Stimulated activated CD8-positive, alpha-beta memory T cell treated with anti-CD3 and anti-CD28 coated beads, Interleukin-4, amount 100 ng/mL, for 4 hours (primary cell): ENCODE measurements around the gene BOD1.

Experiments
- DNase-seq, 2 donors: peaks; one replicate each; pipeline ENCODE4 v3.0.0-alpha.2; 2020; ENCODE audit warnings: low read depth in 2 of 2, low spot score in 1 of 2

Gene BOD1

DNA sequence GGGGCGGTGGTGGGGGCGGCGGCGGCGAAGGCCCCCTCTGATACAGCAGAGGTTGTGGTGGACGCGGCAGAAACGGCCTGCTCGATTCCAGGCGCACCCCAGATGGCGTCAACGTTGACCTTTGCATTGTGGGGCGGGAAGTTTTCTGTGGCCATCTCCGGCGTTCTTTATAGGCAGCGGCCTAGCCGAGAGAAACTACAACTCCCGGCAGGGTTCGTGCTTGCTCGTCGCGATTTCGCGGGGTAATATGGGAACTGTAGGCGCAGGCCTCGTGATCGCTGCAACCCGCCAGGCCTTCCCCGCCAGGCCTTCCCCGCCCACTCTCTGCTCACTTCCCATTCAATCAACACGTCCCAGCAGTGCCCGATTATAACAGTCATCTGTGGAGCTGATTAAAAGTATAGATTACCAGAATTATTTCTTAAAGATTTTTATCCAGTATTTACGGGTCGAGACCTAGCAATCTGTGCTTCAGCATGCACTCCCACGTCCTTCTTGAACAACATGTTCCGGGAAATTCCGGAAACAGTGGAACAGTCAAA lies at the start of gene BOD1:
BOD1 (minus strand) TSS at position 74 of the 542 bp plus-strand sequence. CDS start 214 bp downstream, outside the sequence.
- peak; percentile 90 to 92 for DNase-seq

DNA sequence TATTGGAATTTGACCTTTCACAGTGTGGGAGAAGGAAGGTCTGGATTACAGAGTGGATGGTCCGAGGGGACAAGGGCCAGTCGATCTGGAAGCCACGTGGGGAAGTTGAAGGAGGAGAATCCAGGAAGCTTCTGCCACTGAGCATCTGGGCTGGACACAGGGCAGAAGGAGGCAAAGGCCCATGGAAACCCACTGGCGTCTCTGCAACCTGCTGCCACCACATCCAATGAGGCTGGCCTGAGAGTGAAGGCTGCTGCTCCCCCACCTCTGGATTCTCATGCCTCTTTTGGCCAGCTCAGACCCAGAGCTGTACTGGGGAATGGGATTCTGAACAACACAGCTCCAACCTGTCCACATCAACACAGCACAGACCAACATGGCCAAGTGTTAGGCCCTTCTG lies 48.9 kb upstream of the BOD1 start:
- DNase-seq: no peak

DNA sequence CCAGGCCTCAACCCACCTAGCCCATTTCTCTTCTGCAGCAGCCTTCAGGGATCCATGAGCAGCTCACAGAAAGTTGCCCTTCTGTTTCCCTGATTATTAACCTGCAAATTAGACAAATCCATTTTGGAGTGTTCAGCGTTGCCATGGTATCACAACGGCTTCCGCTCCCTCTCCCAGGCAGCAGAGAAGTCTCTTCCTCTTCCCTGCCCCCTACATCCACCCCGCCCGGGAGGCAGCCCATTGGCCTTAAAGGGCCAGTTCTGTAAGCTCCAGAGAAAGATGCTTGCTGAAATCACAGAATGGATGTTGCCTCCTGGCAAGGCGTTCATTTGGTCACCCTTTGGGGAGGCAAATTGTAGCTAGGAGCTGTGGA lies 47.7 kb upstream of the BOD1 start:
- DNase-seq: no peak

DNA sequence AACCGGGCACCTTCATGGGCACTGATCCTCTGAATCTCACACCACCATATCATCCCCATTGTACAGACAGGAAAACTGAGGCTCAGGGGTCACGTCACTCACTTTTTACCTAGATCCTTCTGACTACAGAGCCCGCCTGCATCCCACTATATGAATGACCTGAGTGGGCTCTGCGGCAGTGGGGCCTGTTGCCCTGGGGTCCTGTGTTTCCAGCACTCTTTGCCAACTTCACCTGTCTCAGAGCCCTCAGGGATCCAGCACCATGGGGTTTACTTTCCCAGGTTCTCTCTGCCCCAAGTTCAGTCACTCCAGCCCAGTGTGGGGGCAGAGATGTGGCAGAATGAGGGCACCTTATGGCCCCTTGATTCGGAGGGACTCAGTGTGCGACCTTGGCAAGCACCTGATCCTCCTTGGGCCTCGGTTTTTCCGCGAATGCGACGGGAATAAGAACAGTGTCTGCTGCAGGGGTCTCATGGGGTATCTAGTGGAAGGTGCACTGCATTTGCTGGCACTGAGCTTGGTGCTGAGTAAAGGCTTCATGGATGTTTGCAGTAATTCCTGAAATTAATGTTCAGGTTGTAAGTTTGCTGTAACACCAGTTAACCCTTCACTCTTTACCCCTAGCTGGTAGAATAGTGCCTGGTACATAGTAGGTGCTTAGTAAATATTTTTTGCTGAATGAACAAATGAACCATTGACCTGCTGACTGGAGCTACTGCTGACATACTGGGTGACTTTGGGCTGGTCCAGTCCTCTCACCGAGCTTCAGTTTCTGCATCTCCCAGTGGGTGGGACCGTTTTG lies 47.1 kb upstream of the BOD1 start:
- no peak for DNase-seq

DNA sequence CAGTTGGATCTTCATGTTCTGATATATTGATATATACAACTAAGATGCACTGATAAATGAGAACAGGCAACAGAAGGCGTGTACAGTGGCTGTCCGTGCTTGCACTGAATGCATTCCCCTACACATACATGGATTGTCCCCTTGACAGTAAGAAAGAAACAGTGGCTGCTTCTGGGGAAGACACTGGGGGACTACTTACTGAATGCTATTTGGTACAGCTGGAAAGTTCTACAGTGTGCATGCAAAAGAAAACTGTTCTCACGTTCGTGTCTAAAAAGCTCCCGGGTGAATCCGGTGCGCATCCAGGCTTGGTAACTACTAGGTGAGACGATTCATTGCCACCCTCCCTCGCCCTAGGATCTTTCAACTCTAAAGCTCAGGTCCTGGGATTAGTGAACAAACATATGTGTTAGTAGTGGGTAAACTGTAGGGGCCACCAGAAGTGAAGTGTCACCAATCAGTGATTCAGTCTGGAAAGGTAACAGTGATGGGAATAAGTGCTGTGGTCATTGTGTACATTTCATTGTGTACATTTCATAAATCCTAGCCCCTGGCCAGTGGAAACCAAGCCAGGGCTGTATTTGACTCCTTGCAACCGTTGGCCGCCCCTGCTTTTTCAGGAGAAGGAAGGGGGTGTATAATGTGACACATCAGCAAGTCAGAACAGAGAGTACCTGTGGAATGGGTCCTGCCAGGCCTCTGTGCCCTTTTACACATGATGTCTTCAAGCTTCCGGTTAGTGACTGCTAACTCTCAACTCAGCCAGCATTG lies 46.3 kb upstream of the BOD1 start:
- no peak for DNase-seq

DNA sequence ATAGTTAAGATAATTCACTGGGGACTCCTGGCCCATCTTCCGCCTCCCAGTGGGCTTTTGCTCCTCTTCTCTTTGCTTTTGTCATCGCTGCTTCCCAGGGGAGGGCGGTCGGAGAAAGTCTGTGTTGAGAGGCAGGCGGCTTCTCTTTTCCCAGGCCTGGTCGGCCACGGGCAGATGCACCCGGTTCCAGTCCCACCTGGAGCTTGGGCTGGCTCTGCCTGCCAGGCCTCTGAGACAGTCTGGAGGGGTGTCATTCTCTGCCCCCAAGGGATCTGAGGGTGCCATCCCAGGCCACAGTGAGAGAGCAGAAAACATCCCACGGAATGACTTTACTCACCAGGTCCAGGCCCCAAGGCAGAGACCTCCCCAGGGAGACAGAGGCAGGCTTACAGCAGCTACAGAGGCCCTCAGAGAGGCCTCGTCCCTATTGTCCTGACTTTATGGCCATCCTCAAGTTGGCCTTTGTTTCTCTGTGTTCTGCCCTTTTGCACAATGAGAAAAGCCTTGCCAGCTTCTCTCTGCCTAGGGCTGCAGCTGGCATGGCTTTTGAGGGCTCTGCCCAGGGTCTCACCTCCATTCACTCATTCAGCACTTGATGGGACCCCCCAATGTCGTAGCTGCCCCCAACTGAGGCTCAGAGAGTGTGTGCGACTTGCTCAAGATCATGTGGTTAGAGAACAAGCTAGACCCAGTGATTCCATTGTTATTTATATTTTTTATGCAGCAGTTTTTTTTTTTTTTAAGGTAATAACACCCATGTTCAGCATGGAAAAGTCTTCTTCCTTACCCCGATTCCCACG lies 44.2 kb upstream of the BOD1 start:
- DNase-seq: no peak

DNA sequence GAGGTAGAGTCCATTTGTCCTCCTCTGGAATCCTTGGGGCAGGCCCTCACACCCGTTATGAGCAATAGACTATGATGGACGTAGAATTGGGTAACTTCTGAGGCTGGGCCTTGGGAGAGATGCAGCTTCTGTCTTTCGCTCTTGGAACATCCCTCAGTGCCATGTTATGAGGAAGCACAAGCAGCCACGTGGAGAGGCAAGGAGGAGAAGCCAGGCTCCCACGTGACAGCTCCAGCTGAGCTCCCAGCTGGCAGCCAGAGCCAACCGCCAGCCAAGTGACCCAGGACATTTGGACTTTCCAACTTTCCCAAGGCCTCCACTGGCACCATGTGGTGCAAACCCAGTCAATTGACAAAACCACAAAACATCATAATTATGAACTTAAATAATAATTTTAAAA lies 43.0 kb upstream of the BOD1 start:
- DNase-seq: no peak

DNA sequence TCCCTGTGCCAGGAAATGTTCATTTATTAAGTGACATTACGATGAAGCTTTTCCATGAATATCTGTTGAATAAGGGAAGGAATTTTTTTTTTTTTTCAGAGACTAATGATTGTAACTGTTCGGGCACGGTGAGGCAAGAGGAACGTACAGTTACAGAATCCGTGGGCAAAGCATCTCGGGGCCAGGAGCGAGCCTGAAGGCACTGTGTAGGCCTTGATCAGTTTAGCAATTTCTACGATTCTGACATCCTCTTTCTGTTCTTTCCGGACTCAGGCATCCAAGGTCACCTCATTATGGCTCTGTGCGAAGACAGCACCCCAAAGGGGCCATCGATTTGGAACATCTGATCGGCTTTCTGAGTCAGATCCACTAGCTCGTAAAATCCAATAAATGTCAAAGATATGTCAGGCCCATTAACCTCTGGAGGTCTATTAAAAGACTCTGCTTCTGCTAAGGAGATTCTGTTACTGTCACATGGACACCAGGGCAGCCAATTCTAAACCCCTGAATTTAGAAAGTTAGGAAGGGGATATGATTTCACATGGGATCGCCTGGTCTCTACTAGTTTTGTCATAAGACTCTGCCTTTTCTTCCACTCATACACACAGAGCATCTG lies 41.4 kb upstream of the BOD1 start:
- DNase-seq: no peak

DNA sequence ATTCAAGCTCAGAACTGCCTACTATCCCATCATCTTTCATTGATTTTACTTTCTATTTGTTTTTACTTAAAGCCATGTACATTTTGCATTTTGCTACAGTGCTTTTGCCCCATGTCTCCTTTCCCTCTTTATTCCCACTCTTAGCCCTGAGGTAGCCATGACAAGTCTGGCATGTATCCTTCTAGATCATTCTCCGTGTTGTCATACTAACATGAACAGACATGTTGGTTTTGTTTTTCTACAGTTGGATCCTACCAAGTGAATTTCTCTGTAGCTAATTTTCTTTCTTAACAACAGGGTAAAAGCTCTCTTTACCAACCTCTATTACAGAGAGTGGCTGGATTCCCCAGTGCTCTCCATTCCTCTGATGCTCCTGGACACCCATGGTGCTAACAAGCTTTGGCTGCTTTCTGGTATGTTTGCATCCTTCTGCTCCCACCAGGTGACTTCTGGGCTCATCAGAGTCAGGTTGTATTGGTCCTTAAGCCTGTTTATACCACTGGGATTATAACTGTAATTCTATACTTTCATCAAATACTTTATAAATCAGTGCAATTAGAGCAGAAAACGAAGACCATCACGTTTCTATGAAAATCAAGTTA lies 38.8 kb upstream of the BOD1 start:
- no peak for DNase-seq

DNA sequence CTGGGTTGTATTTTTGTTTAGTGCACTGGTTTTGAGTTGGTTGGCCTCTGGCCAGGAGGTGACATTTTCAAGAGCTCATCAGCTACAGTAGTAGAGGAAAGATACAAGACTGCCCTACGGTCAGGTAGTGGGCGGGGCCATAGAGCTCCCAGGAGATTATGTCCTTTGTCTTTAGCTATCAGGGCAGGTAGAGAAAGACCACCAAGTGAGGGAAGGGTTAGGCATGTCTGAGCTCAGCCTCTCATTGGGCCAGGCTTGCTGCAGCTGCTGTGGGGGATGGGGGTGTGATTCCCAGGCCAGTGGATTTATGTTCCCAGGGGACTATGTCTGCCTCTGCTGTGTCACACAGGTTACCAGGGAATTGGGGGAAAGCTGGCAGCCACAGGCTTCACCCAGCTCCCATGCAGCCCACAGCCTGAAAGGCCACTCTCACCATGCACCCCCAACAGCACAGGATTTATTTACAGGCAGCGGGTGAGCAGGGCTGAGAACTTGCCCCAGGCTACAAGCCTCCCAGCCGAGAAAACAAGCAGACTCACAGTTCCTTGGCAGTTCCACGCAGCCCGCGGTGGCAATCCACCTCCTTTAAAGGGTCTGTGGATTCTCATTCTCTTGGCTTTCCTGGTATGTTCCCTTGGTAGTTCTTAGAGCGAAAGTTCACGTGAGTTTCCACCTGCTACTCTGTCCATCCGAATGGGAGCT lies 37.5 kb upstream of the BOD1 start:
- no peak for DNase-seq

DNA sequence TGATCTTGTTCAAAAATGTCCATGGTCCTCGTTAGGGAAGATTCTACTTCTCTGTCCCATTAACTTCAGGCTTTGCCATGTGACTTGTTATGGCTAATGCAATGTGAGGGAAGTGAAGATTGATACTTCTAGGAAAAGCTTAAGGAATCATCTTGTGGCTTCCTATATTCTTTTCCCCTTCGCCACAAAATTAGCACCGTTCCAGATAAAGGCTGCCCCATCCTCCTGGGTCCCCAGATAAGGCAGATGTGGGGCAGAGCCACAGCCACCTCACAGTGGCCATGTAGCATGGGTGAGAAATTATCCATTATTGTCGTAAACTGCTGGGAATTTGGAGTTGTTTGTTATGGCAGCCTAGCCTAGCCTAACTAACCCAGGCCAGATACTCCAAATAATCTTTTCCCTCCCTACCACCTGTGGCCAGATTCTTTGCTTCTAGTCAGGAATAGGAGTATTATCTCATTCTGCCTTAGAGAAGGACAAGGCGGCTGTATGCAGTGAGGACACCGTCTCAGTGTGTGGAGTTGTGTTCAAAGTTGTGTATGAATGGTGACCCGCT lies 31.9 kb upstream of the BOD1 start:
- DNase-seq: no peak

DNA sequence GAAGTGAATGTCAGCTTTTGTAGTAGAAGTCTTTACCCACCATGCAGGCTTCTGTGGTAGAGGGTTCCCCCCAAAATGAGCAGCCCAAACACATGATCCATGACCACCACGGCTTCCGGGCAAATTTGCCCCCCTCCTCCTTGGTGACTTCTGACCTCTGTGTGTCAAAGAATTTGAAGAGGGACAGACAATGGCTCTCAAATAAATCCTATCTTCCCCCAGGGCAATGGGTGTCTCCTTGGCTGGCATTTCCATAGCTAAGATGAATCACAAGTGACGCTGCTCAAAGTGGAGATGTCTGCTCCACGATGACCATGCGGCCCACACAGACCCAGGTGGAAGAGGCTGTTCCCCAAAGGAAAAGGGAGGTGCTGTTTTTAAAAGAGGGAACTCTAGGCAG lies 30.2 kb upstream of the BOD1 start:
- no peak for DNase-seq

DNA sequence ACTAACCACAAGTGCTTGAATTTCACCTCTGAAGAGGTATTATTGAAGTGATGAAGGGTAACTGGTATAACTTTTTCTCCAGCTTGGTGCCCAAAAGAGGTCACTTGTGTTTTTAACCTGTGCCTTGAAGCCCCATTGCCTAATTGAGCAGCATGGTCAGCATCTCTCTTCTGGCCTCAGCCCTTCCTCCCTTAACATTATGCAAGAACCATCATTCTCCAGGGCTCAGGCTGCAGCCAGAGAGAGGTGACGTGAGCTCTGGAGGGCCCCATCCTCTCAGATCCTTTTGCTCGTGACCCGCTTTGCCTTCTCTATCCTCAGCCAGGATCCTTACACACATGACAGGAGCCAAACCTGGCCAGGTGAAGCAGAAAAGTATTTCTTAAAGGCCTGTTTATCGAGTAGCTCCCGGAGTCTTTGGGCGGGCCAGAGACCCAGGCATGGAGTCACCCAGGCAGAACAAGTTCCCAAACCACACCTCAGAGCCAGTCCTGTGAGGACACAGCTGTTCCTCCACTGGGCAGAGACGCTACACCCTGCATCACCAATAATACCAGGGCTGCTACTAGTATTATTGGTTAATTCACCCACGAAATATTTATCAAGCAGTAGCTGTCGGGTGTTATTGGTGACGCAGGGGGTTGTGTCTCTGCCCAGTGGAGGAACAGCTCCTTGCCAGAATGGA lies 29.6 kb upstream of the BOD1 start:
- DNase-seq: no peak

DNA sequence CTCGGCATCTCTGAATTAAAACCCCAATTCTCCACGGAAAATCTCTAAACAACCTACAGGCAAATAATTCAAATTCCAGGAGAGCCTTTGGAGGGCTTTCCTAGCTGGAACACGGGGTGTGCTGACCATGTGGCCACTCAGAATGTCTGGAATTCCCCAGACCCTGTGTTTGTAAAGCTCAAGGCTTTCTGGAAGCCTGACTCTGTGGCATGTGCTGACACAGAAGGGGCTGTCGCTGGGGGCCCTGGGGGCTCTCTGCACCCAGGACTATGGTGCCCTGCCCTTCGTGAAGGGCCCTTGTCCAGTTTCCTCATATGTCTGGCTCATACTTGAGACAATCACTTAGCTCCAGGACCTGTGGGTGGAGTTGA lies 29.0 kb upstream of the BOD1 start:
- DNase-seq: no peak

DNA sequence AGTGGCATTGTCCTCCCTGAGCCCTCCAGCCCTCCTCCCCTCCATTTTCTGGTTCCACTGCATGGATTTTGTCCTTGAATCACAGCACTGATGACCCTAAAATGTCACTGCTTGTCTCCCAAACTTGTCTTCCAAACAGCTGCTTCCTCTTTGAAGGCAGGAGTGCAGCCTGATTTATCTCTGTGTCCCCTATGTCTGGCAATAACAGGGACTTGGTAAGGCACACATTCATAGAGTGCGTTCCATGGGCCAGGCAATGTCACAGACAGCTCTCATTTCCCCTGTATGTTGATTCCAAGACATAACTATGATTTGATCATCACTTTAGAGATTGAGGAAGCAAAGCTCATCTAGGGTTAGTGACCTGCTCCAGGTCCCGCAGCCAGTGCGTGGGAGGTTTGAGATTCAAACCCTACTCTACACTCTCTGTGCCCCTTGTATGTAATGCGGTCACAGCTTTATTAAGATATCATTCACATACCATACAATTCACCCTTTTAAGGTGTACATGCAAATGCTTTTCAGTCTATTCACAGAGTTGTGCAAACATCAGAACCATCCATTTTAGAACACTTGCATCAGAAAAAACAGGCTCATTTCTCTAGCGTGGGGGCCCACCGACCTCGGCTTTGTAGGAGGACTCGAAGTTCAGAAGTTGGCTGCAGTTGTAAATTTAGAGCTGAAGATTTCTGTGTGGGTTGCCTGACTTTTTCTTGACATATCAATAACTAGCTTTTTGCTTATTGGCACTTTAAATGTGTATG lies 28.4 kb upstream of the BOD1 start:
- DNase-seq: no peak

DNA sequence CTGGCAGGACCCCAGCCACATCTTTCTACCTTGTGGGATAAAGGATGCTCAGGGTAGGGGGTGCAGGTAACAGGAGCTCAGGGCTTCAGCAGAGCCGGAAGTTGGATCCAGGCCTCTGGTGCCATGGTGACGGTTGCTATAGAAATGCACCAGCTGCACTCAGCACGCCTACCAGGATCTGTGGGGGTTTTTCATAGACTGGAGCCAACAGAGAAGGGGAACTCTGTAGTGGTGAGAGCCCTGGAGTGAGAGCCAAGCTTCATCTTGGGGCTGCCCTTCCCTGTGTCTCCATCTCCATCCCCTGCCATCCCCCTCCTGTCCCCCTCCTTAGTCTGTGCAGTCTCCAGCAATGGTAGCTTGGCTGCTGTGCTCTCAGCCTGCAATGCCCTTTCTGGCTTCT lies 27.5 kb upstream of the BOD1 start:
- no peak for DNase-seq

DNA sequence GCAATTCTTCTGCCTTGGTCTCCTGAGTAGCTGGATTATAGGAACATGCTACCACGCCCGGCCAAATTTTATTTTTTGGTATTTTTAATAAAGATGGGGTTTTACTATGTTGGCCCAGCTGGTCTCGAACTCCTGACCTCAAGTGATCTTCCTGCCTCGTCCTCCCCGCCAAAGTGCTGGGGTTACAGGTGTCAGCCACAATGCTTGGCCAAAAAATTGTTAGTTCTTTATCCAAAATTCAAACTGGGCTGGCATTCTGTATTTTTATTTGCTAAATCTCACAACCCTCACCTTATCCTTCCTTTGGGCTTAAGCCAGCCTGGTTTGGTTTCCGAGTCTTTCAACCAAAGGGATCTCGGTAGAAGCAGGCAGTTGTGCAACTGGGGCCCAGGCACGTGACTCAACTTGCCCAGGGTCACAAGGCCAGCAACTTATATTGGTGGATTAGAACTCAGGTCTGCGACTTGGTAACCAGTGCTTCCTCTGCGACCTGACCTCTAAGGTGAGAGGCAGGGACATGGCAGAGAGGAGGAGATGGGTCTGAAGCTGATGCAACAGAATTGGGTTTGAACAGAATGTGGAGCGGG lies 26.5 kb upstream of the BOD1 start:
- no peak for DNase-seq

DNA sequence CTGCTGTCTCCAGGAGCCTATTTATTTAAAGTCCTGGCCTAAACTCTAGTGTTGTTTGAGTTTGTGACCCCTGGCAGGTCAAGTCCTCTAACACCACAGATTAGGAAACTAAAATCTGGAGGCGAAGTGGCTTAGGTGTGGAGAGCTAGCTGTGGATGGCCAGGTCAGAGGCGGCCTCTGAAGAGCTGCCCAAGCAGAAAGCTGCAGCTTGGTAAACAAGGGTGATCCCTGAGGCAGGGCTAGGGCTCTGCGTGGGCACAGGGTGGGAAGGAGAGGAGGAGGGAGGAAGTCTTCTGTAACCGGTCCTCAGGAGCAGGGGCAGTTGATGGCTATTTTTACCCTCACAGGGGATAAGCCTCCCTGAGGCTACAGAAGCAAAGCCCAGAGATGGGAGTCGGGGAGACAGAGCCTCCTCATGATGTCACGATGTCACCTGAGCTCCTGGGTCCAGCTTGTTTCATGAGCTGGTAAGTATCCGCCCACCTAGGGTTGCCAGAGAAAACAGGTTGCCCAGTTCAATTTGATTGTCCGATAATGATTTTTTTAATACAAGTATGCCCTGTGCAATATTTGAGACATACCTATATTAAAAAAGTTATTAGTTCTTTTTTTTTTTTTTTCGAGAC lies 25.9 kb upstream of the BOD1 start:
- no peak for DNase-seq
